B cell (primary cell): ENCODE data around the gene RPL37. TPM values are rescaled to one million over a fixed set of nuclear protein-coding genes. Genes with fewer than 3 reads are reported as not detected.
A peak's percentile ranks its signal among the peaks of the same experiment; 100 is the strongest.

ENCODE experiments used
- ATAC-seq: fragments of 200-7000 bp; cut with Tn5 transposase; one replicate; pipeline ENCODE4 v1.10.0; 2021; ENCODE audit warnings: low read depth, mild to moderate bottlenecking, moderate number of reproducible peaks, moderate library complexity
- CTCF ChIA-PET: fragments of 350-600 bp; sonication (Branson Sonifier 250); formaldehyde crosslinking; loops from one replicate; lab custom pipeline; 2021; ENCODE audit warnings: antibody characterized with exemption, inconsistent platforms; lab: Charles Lee
- POLR2A ChIA-PET: fragments of 350-600 bp; sonication (Branson Sonifier 250); formaldehyde crosslinking; loops from one replicate; lab custom pipeline; 2021; ENCODE audit warnings: antibody characterized with exemption; lab: Charles Lee
- DNase-seq: peaks from one replicate; pipeline ENCODE4 v3.0.0; 2013
- H2AFZ ChIP-seq: 2 replicates; pipeline ENCODE4 v1.6.1; 2012; ENCODE audit warnings: mild to moderate bottlenecking, low read depth, low read length; ENCODE audit not compliant: insufficient read depth, poor library complexity, severe bottlenecking
- H3K27ac ChIP-seq, 2 donors: 1 replicate in 1 of 2; 2 replicates in 1 of 2; pipeline ENCODE4 v1.5.1; 2012 to 2013; ENCODE audit warnings: low read length in 2 of 2, mild to moderate bottlenecking in 2 of 2, moderate library complexity in 1 of 2
- H3K27me3 ChIP-seq, 4 experiments: fragments of 200-600 bp in 1 of 4; sonication (generic) in 1 of 4; replicated peaks in 1 of 4; 1 replicate in 2 of 4; 2 replicates in 2 of 4; pipeline versions ENCODE4 v1.6.1 to v1.7.0; 2013 to 2016; ENCODE audit warnings: low read length in 3 of 4, mild to moderate bottlenecking in 2 of 4, mixed read lengths in 1 of 4, moderate library complexity in 1 of 4; ENCODE audit not compliant: insufficient read depth in 4 of 4, control insufficient read depth in 3 of 4; ENCODE audit errors: control extremely low read depth in 1 of 4
- H3K36me3 ChIP-seq, 2 experiments: replicated peaks in 1 of 2; 1 replicate in 1 of 2; 2 replicates in 1 of 2; pipeline versions ENCODE4 v1.6.1 to v1.7.1; 2013; ENCODE audit warnings: low read length in 1 of 2; ENCODE audit not compliant: insufficient read depth in 2 of 2, control insufficient read depth in 1 of 2; ENCODE audit errors: control extremely low read depth in 1 of 2, extremely low read depth in 1 of 2
- H3K4me1 ChIP-seq, 2 donors: fragments of 200-600 bp in 1 of 2; sonication (generic) in 1 of 2; 1 replicate in 1 of 2; 2 replicates in 1 of 2; pipeline versions ENCODE4 v1.5.1 to v1.6.1; 2013 to 2017; ENCODE audit warnings: low read length in 2 of 2; ENCODE audit not compliant: control insufficient read depth in 2 of 2, insufficient read depth in 2 of 2
- H3K4me2 ChIP-seq: replicated peaks from 2 replicates; pipeline ENCODE3; 2012; ENCODE audit warnings: mild to moderate bottlenecking, low read depth, low read length; ENCODE audit not compliant: poor library complexity, severe bottlenecking
- H3K4me3 ChIP-seq, 5 experiments: fragments of 200-600 bp in 1 of 5; sonication (generic) in 1 of 5; 1 replicate in 3 of 5; 2 replicates in 2 of 5; pipeline versions ENCODE4 v1.5.1 to v1.7.0; 2011 to 2016; ENCODE audit warnings: low read length in 4 of 5, mild to moderate bottlenecking in 4 of 5, low read depth in 2 of 5, control low read depth in 1 of 5, moderate library complexity in 1 of 5; ENCODE audit not compliant: insufficient read depth in 1 of 5; ENCODE audit errors: control extremely low read depth in 1 of 5, extremely low read depth in 1 of 5
- H3K79me2 ChIP-seq: fragments of 200-600 bp; sonication (generic); one replicate; pipeline ENCODE4 v1.6.0; 2016; ENCODE audit warnings: low read length; ENCODE audit not compliant: control insufficient read depth, insufficient read depth
- H3K9ac ChIP-seq: fragments of 200-600 bp; sonication (generic); 2 replicates; pipeline ENCODE4 v1.6.1; 2017; ENCODE audit warnings: mild to moderate bottlenecking, low read length, moderate library complexity
- H3K9me3 ChIP-seq, 3 donors: one replicate each; pipeline versions ENCODE4 v1.6.1 to v1.7.1; 2013; ENCODE audit warnings: low read length in 2 of 3; ENCODE audit not compliant: control insufficient read depth in 2 of 3, insufficient read depth in 1 of 3; ENCODE audit errors: control extremely low read depth in 1 of 3
- H4K20me1 ChIP-seq: 2 replicates; pipeline ENCODE4 v1.6.0; 2012; ENCODE audit warnings: mild to moderate bottlenecking, low read length; ENCODE audit not compliant: insufficient read depth, control insufficient read depth, poor library complexity, severe bottlenecking
- H3K27ac Mint-ChIP-seq: one replicate; pipeline ENCODE4 v1.8.0; 2021; ENCODE audit warnings: mixed read lengths
- H3K27me3 Mint-ChIP-seq: one replicate; pipeline ENCODE4 v1.8.0; 2021; ENCODE audit warnings: mixed read lengths
- H3K4me1 Mint-ChIP-seq: one replicate; pipeline ENCODE4 v1.8.0; 2021; ENCODE audit warnings: mixed read lengths
- H3K4me3 Mint-ChIP-seq: one replicate; pipeline ENCODE4 v1.8.0; 2021; ENCODE audit warnings: mixed read lengths
- H3K9me3 Mint-ChIP-seq: one replicate; pipeline ENCODE4 v1.8.0; 2022; ENCODE audit warnings: mixed read lengths; ENCODE audit not compliant: insufficient read depth
- CTCF ChIP-seq: fragments of 200-600 bp; IDR thresholded peaks from one replicate; pipeline ENCODE4 v1.8.0; 2022; ENCODE audit warnings: antibody characterized with exemption, mild to moderate bottlenecking
- EZH2 ChIP-seq: IDR thresholded peaks from 2 replicates; pipeline ENCODE4 v1.6.1; 2012; ENCODE audit warnings: borderline replicate concordance, low read depth, mild to moderate bottlenecking, moderate library complexity, low read length; ENCODE audit not compliant: insufficient read depth, poor library complexity, severe bottlenecking
- WGBS: methylation state at CpG from one replicate; pipeline ENCODE4 v1.1.5; 2013; ENCODE audit warnings: missing lambda C conversion rate; ENCODE audit not compliant: insufficient coverage; 5-methylcytosine and 5-hydroxymethylcytosine counted together
- intact Hi-C: fragments of 100-400 bp; cut with micrococcal nuclease; formaldehyde crosslinking; loops from one replicate; pipeline ENCODE4 v1.10.0; 2022
- polyA plus RNA-seq: library from polyadenylated mRNA; depleted of rRNA; stranded (reverse); fragments of >200 nt; gene quantifications from 2 replicates; pipeline ENCODE4 v1.2.3, GENCODE V29; 2012
- total RNA-seq, 2 donors: library from RNA; stranded (reverse); fragments of 120-200 nt in 1 of 2; gene quantifications; 1 replicate in 1 of 2; 2 replicates in 1 of 2; pipeline versions ENCODE4 v1.2.3 to v1.2.4, GENCODE V29; 2013 to 2022

Gene RPL37
- total and polyA plus RNA-seq, 2 donors (not counting 1 experiment from before 2014, with no cell fraction given): 173 to 2,240 TPM

GRCh38 chr5:40823459-40823858 lies 11.6 kb downstream of the RPL37 start:
- ChIA-PET POLR2A (no interaction called here), CTCF (no interaction called here)
- H3K27me3 Mint-ChIP-seq: no peaks in the 10 kb centered on the region
- WGBS: 60% methylated on average over 1 of the region's 1 CpG
- no peaks in the 10 kb centered on the region for H3K27me3 ChIP-seq
- no peaks in the 10 kb centered on the region for H3K4me1 ChIP-seq
- no peak overlapping the region for H3K27ac ChIP-seq
- no peak overlapping the region for H3K4me2 ChIP-seq
- no peak for TF ChIP-seq EZH2
- no peak for TF ChIP-seq CTCF
- DNase-seq: no peak
- no peaks in the 10 kb centered on the region for H3K9me3 ChIP-seq
- no peak overlapping the region for H2AFZ ChIP-seq
- peak overlapping the region; percentile 13 for H3K27ac Mint-ChIP-seq
- H3K4me3 ChIP-seq: no peak overlapping the region
- H3K79me2 ChIP-seq: no peaks in the 10 kb centered on the region
- H3K9ac ChIP-seq: no peak overlapping the region
- ATAC-seq: no peak
- peaks cover 7 to 15% of the 10 kb centered on the region in 2 experiments for H3K36me3 ChIP-seq
- H3K4me1 Mint-ChIP-seq: no peaks in the 10 kb centered on the region
- H3K4me3 Mint-ChIP-seq: no peak overlapping the region
- no peaks in the 10 kb centered on the region for H3K9me3 Mint-ChIP-seq
- intact Hi-C loops: no loop called here
- peaks cover 10% of the 10 kb centered on the region for H4K20me1 ChIP-seq

- ATAC-seq (no peak), DNase-seq (no peak)
- no peaks in the 10 kb centered on the region for H3K27me3 Mint-ChIP-seq
- Histone ChIP-seq H3K9ac (no peak overlapping the region), H3K4me3 (no peak overlapping the region), H4K20me1 (no peaks in the 10 kb centered on the region), H3K79me2 (no peaks in the 10 kb centered on the region), H3K27me3 (no peaks in the 10 kb centered on the region), H3K4me2 (no peak overlapping the region), H3K27ac (no peak overlapping the region), H3K4me1 (no peaks in the 10 kb centered on the region), H3K9me3 (no peaks in the 10 kb centered on the region), H3K36me3 (no peaks in the 10 kb centered on the region), H2AFZ (no peak overlapping the region)
- H3K27ac Mint-ChIP-seq: no peak overlapping the region
- ChIA-PET POLR2A (no interaction called here), CTCF (no interaction called here)
- H3K9me3 Mint-ChIP-seq: no peaks in the 10 kb centered on the region
- intact Hi-C loops: no loop called here
- H3K4me1 Mint-ChIP-seq: no peaks in the 10 kb centered on the region
- H3K4me3 Mint-ChIP-seq: no peak overlapping the region
- TF ChIP-seq CTCF (no peak), EZH2 (no peak)
- no CpG with 5 or more reads among the region's 2 CpGs for WGBS
Measured at GRCh38 chr5:40813698-40814281, 21.2 kb downstream of the RPL37 start.
